ENCODE results near the gene SLC37A1. TPM values are rescaled to one million over a fixed set of nuclear protein-coding genes. Genes with fewer than 3 reads are reported as not detected.
A peak's percentile ranks its signal among the peaks of the same experiment; 100 is the strongest.

SLC37A1 gene
- total RNA-seq, 1 donor from 2014 or later, result 7.0 TPM

DNA sequence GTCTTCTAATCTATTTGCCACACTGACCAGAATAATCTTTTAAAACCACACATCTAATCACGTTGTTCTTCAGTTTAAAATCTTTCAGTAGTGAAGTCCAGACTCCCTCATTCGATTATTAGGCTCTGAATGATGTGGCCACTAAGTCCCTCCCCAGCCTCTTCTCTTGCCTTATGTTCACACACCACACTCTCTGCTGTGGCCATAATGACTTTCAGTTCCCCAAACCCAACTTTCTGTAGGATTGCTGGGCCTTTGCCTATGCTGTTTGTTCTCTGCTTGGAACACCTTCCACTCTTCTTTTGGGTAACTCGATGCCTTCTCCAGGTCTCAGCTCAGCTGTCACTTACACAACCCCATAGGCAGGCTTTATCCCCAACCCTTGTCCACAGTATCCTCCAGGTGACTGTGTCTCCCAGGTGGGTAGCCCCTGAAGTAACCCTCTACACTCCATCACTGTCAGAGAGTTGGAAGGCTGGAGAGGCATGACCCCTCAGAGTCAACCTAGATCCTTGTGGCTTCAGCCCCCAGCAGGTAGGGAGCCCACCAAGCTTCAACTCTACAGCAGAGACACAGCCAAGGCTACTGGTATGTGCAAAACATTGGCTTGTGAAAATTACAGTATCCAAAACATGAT lies 8.4 kb upstream of the SLC37A1 start:
- no peak for DNase-seq (ENCODE audit: low spot score)

- no peak for DNase-seq (ENCODE audit: low spot score)
Observed at GRCh38 chr21:42507418-42507817, 6.2 kb upstream of the SLC37A1 start.

DNA sequence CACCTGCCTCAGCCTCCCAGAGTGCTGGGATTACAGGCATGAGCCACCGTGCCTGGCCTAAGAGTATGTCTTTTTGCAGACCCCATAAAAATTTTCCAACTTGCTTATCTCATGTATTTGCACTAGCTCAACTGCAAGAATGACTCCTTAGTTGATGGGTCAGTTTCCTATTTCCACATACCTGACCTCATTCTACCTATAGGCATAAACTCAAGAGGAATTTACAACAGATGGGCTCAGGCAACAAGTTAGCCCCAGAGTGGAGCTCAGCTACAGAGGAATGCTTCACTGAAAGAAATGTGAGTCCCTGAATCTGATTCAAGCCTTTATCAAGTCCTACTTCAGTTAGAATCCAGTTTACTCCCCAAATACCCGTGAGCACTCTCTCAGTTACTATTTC lies 5.3 kb upstream of the SLC37A1 start:
- no peak for DNase-seq (ENCODE audit: low spot score)

- DNase-seq (ENCODE audit: low spot score), result no peak
Observed at GRCh38 chr21:42509244-42509643, 4.4 kb upstream of the SLC37A1 start.

DNA sequence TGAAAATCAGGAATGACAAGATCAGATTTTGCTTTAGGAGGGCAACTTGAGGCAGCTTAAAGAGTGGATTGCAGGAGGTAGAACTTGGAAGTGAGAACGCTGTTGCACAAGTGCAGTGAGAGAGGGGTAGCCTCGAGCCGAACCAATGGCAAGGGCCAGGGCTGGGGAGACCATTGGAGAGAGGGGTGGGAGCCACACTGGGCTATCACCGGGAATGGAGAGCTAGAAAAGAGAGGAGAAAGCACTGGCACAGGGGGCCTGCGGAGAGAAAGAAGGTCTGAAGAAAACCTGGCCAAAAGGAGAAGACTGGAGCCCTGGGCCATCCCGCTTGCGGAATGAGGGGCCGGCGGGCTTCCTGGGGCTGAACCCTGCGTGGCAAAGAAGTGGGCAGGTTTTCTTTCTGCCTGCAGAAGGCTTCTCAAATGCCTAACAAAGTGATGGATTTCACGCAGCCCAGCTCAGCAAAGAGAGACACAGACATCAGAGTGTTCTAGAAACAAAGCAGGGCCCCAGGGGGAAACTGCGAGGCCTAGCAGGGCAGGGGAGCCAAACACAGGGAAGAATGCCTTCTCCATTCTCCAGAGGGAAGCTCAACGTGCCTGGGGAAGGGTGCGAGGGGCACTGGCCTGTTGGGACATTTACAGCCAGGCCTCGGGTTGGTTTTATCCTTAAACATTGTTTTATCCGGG lies 1.2 kb upstream of the SLC37A1 start:
- DNase-seq (ENCODE audit: low spot score), result no peak

DNA sequence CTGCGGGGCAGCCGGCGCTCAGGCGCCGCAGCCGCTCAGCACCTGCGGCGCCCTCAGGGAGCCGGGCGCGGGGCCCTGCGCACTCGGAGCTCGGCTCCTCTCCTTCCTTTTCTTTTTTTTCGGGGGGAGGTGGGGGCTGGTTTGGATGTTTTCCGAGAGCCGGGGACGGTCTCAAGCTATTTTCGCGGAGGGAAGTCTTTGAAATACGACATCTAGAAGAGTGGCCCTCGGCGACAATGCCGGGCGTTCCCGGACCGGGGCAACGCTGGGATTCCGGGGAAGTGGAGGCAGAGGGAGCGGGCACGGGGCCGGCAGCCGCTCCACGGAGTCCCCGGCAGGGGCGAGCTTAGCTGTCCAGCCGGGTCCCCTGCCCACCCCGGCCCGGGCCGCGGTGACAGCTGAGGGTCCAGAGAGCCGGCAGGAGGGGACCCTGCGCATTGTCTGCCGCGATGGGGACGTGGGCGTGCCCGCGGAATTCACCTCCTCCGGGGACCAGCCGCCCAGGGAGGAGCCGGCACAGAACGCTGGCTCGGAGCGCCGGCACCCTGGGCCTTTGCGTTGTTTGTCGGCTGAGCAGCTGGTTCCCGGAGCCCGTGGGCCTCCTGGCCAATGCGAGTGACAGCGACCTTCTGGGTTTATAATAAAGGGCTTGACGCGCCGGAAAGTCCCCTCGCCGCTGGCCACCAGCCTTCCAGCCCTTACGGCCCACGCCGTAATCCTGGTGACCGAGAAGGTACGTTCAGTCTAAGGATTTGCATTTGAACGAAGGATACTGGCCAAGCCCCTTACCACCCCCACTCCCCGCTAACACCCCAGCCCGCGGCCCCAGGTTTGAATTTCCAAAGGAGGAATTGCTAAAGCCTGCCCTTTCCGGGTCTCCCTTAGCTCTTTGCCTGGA lies 582 bp downstream of the SLC37A1 start:
- DNase-seq (ENCODE audit: low spot score), result no peak

GRCh38 chr21:42514883-42515228 lies 1.2 kb downstream of the SLC37A1 start:
- no peak for DNase-seq (ENCODE audit: low spot score)

GRCh38 chr21:42515708-42516502 lies 2.3 kb downstream of the SLC37A1 start:
- no peak for DNase-seq (ENCODE audit: low spot score)

DNA sequence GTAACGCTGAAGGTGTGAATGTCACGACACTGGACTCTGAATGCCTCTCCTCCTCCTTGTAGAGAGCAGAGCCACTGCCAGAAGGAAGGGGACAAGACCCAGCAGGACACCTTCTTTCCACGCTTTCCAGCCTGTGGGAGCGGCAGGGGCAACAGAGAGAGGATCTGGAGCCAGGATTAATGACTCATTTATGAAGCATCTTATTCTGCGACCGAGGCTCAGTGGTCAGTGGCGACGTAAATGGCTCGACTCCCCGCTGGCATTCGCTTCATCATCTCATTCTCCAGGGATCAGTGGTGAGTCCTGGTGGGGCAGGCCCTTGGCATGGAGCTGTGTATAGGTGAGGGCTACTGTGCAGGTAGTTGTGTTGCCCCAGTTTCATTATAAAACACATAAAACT lies 4.6 kb downstream of the SLC37A1 start:
- peak; percentile 68 for DNase-seq (ENCODE audit: low spot score)

- DNase-seq (ENCODE audit: low spot score), result no peak
Observed at GRCh38 chr21:42518626-42519025, 5.0 kb downstream of the SLC37A1 start.

DNA sequence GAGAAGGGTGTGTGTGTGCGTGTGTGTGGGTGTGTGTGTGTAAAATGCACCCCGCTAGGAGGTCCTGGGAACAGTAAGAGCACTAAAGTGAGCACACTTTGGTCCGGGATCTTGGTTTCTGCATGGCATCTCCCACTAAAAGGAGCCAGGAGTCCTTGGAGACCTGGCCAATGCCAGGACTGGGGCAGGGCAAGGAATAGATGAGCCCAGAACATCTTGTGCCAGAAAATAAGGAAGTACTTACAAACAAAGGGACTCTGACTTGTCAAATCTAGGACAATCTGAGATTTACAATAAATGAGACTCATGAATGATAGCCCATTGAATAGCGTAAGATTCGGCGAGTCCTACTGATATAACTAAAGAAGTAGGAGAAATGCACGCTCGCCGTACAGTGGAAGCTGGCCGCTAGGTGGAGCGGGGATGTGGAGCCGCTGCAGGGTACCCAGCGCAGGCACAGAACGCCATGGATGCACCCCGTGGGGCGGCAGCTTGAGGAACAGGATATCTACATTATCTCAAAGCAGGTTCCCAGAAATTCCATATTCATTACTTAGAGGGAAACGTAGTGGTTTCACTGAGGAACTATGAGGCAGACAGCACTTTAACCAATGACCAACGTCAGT lies 7.1 kb downstream of the SLC37A1 start:
- DNase-seq (ENCODE audit: low spot score), result no peak

- DNase-seq (ENCODE audit: low spot score), result peak; percentile 80
Observed at GRCh38 chr21:42521384-42521783, 7.7 kb downstream of the SLC37A1 start.

DNA sequence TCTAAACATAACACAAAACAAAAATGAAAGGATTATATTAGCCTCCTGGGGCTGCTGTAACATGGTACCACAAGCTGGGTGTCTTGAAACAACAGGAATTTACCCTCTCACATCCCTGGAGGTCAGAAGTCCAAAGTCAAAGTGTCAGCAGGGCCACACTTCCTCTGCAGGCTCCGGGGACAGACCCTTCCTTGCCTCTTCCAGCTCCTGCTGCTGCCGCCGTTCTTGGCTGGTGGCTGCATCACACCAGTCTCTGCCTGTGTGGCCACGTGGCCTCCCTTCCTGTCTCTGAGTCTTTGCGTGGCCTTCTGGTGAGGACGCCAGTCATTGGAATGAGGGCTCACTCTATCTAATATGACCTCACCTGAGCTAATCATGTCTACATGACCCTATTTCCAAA lies 8.2 kb downstream of the SLC37A1 start:
- DNase-seq (ENCODE audit: low spot score), result peak; percentile 68

DNA sequence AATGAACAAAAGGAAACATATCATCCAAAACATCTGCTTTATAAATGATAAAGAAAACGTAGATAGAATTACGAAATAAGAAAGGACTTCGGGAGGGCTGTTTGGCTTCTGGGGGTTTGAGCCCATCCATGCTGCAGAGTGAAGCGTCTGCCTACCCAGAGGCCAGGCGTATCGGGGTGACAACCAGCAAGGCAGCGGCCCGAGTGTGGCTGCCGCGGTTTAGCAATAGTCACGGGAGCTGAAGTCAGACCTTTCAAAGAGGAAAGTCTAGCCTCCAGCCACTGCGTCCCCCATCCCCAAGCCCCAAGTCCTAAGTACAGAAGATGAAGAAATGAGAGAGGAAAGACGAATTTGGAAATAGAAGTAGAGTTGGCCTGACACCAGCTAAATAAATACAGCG lies 8.6 kb downstream of the SLC37A1 start:
- no peak for DNase-seq (ENCODE audit: low spot score)

DNA sequence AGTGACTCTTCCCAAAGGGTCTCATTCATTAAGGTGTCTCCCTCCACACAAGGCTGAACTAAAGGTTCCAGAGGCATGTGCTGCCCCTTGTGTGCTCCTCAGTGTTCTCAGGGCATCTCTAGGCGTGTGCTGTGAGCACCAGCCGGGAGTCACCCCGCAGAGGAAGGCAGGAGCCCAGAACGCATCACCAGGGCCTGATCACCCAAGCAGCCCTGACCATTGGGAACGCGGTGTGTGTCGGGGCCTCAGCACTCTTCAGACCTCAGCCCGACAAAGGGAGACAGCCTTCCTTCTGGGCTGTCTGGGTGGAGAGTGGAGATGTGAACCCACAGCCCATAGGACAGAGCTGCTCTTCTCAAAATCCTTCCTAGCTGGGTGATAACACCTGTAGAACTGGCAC lies 9.1 kb downstream of the SLC37A1 start:
- no peak for DNase-seq (ENCODE audit: low spot score)

DNA sequence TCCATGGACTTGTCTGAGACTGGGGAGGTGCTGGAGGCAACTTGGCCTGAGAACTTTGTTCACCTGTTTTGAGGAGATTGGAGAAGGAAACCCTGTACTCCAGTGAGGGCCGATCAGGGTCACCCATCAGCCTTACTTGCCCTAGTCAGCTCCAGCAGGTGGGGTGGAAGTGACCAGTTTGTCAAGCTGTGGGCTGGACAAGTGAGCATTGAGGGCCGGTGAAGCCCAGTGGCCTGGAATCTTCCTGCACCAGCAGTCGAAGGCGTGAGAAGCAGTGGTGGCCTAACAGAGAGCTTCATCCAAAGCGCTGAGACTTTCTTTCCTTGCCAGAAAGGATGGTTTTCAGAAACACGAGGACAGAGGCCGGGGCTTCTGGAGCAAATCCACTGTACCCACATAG lies 9.6 kb downstream of the SLC37A1 start:
- DNase-seq (ENCODE audit: low spot score), result peak; percentile 60

GRCh38 chr21:42523941-42524340 lies 10.3 kb downstream of the SLC37A1 start:
- DNase-seq (ENCODE audit: low spot score), result no peak

- DNase-seq (ENCODE audit: low spot score), result peak; percentile 89
Observed at GRCh38 chr21:42524341-42525028, 10.8 kb downstream of the SLC37A1 start.

DNA sequence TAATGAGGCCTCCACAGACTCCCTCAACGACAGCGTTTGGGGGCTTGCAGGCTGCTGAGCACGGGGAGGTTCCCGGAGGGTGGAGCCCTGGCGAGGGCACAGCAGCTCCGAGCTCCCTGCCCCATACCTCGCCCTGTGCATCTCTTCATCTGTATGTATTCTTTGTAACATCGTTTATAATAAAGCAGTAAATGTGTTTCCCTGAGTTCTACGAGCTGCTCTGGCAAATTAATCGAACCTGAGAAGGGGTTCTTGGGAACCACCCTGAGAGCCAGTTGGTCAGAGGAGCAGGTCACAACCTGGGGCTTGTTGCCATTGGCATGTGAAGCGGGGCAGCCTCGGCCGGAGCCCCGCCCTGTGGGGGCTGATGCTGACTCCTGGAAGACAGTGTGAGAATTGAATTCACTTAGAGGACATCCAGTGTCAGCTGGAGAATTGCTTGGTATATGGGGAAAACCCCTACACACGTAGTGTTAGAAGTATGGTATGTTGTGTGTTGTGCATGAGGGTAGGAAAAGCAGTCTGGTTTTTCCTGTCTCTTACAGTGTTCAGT lies 11.5 kb downstream of the SLC37A1 start:
- peak; percentile 83 for DNase-seq (ENCODE audit: low spot score)

All from mesenteric fat pad (tissue), 1 donor.